ENCODE data around the gene SHBG. TPM values are rescaled to one million over a fixed set of nuclear protein-coding genes. Genes with fewer than 3 reads are reported as not detected.
A peak's percentile ranks its signal among the peaks of the same experiment; 100 is the strongest.
"Not testable (repeated sequence)": the region's sequence is repeated elsewhere in the genome, so short reads cannot be mapped to it uniquely, and the experiment has no call there.

SHBG gene
- total RNA-seq, 1 donor from 2014 or later, result 0.60 TPM

- Mint-ChIP-seq H3K4me1 (peaks cover 19% of the 10 kb centered on the region), H3K9me3 (no peaks in the 10 kb centered on the region), H3K27me3 (ENCODE audit: low read depth) (no peaks in the 10 kb centered on the region), H3K4me3 (peak overlapping the region; percentile 2), H3K27ac (peak overlapping the region; percentile 93), H3K36me3 (peaks cover 38% of the 10 kb centered on the region)
- no peak for TF ChIP-seq CTCF (IDR thresholded peaks at IDR 0.05; ENCODE audit: unreplicated experiment)
- DNase-seq (ENCODE audit: low spot score in 2 of 2, unreplicated experiment in 2 of 2), result no peak
Measured at GRCh38 chr17:7590743-7591142, 39.2 kb upstream of the SHBG start.

GRCh38 chr17:7591596-7591995 is 38.3 kb upstream of the SHBG start:
- H3K4me1 Mint-ChIP-seq, result peaks cover 18% of the 10 kb centered on the region

GRCh38 chr17:7592422-7593021 is 37.4 kb upstream of the SHBG start:
- no peak for DNase-seq (ENCODE audit: low spot score in 2 of 2, unreplicated experiment in 2 of 2)
- no peak overlapping the region for H3K4me3 Mint-ChIP-seq
- no peak for TF ChIP-seq CTCF (IDR thresholded peaks at IDR 0.05; ENCODE audit: unreplicated experiment)
- peaks cover 43% of the 10 kb centered on the region for H3K36me3 Mint-ChIP-seq
- peaks cover 18% of the 10 kb centered on the region for H3K4me1 Mint-ChIP-seq
- no peak overlapping the region for H3K27ac Mint-ChIP-seq
- no peaks in the 10 kb centered on the region for H3K9me3 Mint-ChIP-seq
- H3K27me3 Mint-ChIP-seq (ENCODE audit: low read depth), result no peaks in the 10 kb centered on the region

More at GRCh38 chr17:7591596-7591995, 38.3 kb upstream of the SHBG start:
- no peak overlapping the region for H3K4me3 Mint-ChIP-seq
- peaks cover 42% of the 10 kb centered on the region for H3K36me3 Mint-ChIP-seq
- DNase-seq (ENCODE audit: low spot score in 2 of 2, unreplicated experiment in 2 of 2), result no peak
- TF ChIP-seq CTCF (IDR thresholded peaks at IDR 0.05; ENCODE audit: unreplicated experiment), result no peak
- peak overlapping the region; percentile 93 for H3K27ac Mint-ChIP-seq
- no peaks in the 10 kb centered on the region for H3K9me3 Mint-ChIP-seq
- H3K27me3 Mint-ChIP-seq (ENCODE audit: low read depth), result no peaks in the 10 kb centered on the region

GRCh38 chr17:7593296-7593695 is 36.6 kb upstream of the SHBG start:
- Mint-ChIP-seq H3K9me3 (no peaks in the 10 kb centered on the region), H3K4me1 (peaks cover 13% of the 10 kb centered on the region), H3K27me3 (ENCODE audit: low read depth) (no peaks in the 10 kb centered on the region), H3K4me3 (no peak overlapping the region), H3K36me3 (peaks cover 42% of the 10 kb centered on the region), H3K27ac (peak overlapping the region; percentile 11)
- no peak for TF ChIP-seq CTCF (IDR thresholded peaks at IDR 0.05; ENCODE audit: unreplicated experiment)
- DNase-seq (ENCODE audit: low spot score in 2 of 2, unreplicated experiment in 2 of 2), result no peak

GRCh38 chr17:7597561-7597960 is 32.4 kb upstream of the SHBG start:
- H3K4me1 Mint-ChIP-seq; H3K27me3 Mint-ChIP-seq (ENCODE audit: low read depth); H3K4me3 Mint-ChIP-seq; DNase-seq (ENCODE audit: low spot score in 2 of 2, unreplicated experiment in 2 of 2); H3K27ac Mint-ChIP-seq; H3K9me3 Mint-ChIP-seq: not testable (repeated sequence)
- H3K36me3 Mint-ChIP-seq, result peaks cover 50% of the 10 kb centered on the region

GRCh38 chr17:7606280-7606679 is 23.7 kb upstream of the SHBG start:
- no peaks in the 10 kb centered on the region for H3K9me3 Mint-ChIP-seq
- no peak for DNase-seq (ENCODE audit: low spot score in 2 of 2, unreplicated experiment in 2 of 2)
- TF ChIP-seq CTCF (IDR thresholded peaks at IDR 0.05; ENCODE audit: unreplicated experiment), result no peak
- H3K27ac Mint-ChIP-seq, result no peak overlapping the region
- peaks cover 29% of the 10 kb centered on the region for H3K36me3 Mint-ChIP-seq
- H3K27me3 Mint-ChIP-seq (ENCODE audit: low read depth), result no peaks in the 10 kb centered on the region
- peaks cover 8% of the 10 kb centered on the region for H3K4me1 Mint-ChIP-seq
- no peak overlapping the region for H3K4me3 Mint-ChIP-seq

Data from mesothelial cell of epicardium (in vitro differentiated cells).